IMR-90 (cell line): Measurements from ENCODE around the gene CMIP. TPM values are rescaled to one million over a fixed set of nuclear protein-coding genes. Genes with fewer than 3 reads are reported as not detected.
A peak's percentile ranks its signal among the peaks of the same experiment; 100 is the strongest.

Experiments
- ATAC-seq: fragments of 200-7000 bp; cut with Tn5 transposase; 2 replicates; pipeline ENCODE4 v1.9.1; 2020; ENCODE audit warnings: low read depth, mild to moderate bottlenecking, moderate library complexity
- BruUV-seq: library from RNA; stranded (reverse); fragments of 400-500 nt; replicated peaks from 2 replicates; lab custom pipeline; 2021; lab: Mats Ljungman, UMichigan
- CTCF ChIA-PET: fragments of 300-600 bp; formaldehyde crosslinking; extraction: SDS; loops from one replicate; lab custom pipeline; 2021; ENCODE audit warnings: antibody characterized with exemption; lab: Yijun Ruan, JAX
- POLR2A ChIA-PET: fragments of 300-600 bp; sonication (Branson Sonifier 250); formaldehyde crosslinking; loops from one replicate; lab custom pipeline; 2022; ENCODE audit warnings: antibody characterized with exemption; ENCODE audit not compliant: unreplicated experiment; lab: Charles Lee
- DNase-seq: peaks from one replicate; pipeline ENCODE4 v3.0.0; 2013
- H2AFZ ChIP-seq: replicated peaks from 2 replicates; pipeline ENCODE3; 2013; ENCODE audit warnings: low read length, mild to moderate bottlenecking; ENCODE audit not compliant: poor library complexity
- H2AK5ac ChIP-seq: 2 replicates; pipeline ENCODE4 v1.6.1; 2013; ENCODE audit warnings: low read depth, low read length, inconsistent platforms
- H2AK9ac ChIP-seq: replicated peaks from 2 replicates; pipeline ENCODE3; 2013; ENCODE audit warnings: mild to moderate bottlenecking, low read depth, low read length, moderate library complexity; ENCODE audit not compliant: poor library complexity
- H2BK120ac ChIP-seq: 2 replicates; pipeline ENCODE4 v1.6.1; 2013; ENCODE audit warnings: low read depth, low read length, inconsistent platforms
- H2BK15ac ChIP-seq: 3 replicates; pipeline ENCODE4 v1.6.1; 2013; ENCODE audit warnings: low read depth, low read length, inconsistent platforms
- H2BK20ac ChIP-seq: 2 replicates; pipeline ENCODE4 v1.6.1; 2013; ENCODE audit warnings: low read depth, mild to moderate bottlenecking, inconsistent platforms, low read length, moderate library complexity
- H2BK5ac ChIP-seq: 2 replicates; pipeline ENCODE4 v1.6.1; 2013; ENCODE audit warnings: mild to moderate bottlenecking, low read depth, low read length, inconsistent platforms; ENCODE audit not compliant: poor library complexity, severe bottlenecking
- H3K14ac ChIP-seq: replicated peaks from 2 replicates; pipeline ENCODE4 v1.6.1; 2013; ENCODE audit warnings: low read depth, low read length, inconsistent platforms
- H3K18ac ChIP-seq: 2 replicates; pipeline ENCODE4 v1.6.1; 2013; ENCODE audit warnings: low read depth, low read length, control low read depth
- H3K23ac ChIP-seq: 2 replicates; pipeline ENCODE4 v1.6.1; 2013; ENCODE audit warnings: low read depth, low read length, inconsistent platforms
- H3K27ac ChIP-seq: 2 replicates; pipeline ENCODE4 v1.5.1; 2013; ENCODE audit warnings: mild to moderate bottlenecking, control low read depth, low read length; ENCODE audit not compliant: insufficient read depth
- H3K27me3 ChIP-seq: 2 replicates; pipeline ENCODE4 v1.6.1; 2013; ENCODE audit warnings: low read length; ENCODE audit not compliant: control insufficient read depth, insufficient read depth
- H3K36me3 ChIP-seq: 2 replicates; pipeline ENCODE4 v1.6.1; 2013; ENCODE audit warnings: low read length, mixed read lengths; ENCODE audit not compliant: control insufficient read depth, insufficient read depth
- H3K4ac ChIP-seq: 2 replicates; pipeline ENCODE4 v1.6.1; 2013; ENCODE audit warnings: low read depth, low read length, inconsistent platforms
- H3K4me1 ChIP-seq: 2 replicates; pipeline ENCODE4 v1.6.1; 2013; ENCODE audit warnings: low read length, mixed read lengths; ENCODE audit not compliant: control insufficient read depth, insufficient read depth
- H3K4me2 ChIP-seq: 2 replicates; pipeline ENCODE4 v1.6.1; 2013; ENCODE audit warnings: low read depth, mild to moderate bottlenecking, control low read depth, low read length, moderate library complexity
- H3K4me3 ChIP-seq: 2 replicates; pipeline ENCODE4 v1.5.1; 2013; ENCODE audit warnings: low read depth, mild to moderate bottlenecking, control low read depth, low read length, moderate library complexity; ENCODE audit not compliant: insufficient read depth
- H3K56ac ChIP-seq: 2 replicates; pipeline ENCODE4 v1.6.1; 2013; ENCODE audit warnings: low read length, inconsistent platforms; ENCODE audit not compliant: insufficient read depth; ENCODE audit errors: extremely low read depth
- H3K79me1 ChIP-seq, 2 experiments: 2 replicates each; pipeline ENCODE4 v1.6.1; 2013; ENCODE audit warnings: low read length in 2 of 2, inconsistent platforms in 1 of 2, low read depth in 1 of 2
- H3K9ac ChIP-seq: 2 replicates; pipeline ENCODE4 v1.6.1; 2013; ENCODE audit warnings: low read depth, low read length, control low read depth
- H3K9me1 ChIP-seq: 2 replicates; pipeline ENCODE4 v1.6.1; 2013; ENCODE audit warnings: low read length, inconsistent platforms; ENCODE audit not compliant: insufficient read depth
- H3K9me3 ChIP-seq: 2 replicates; pipeline ENCODE4 v1.6.1; 2013; ENCODE audit warnings: low read length; ENCODE audit not compliant: control insufficient read depth, insufficient read depth
- H4K20me1 ChIP-seq: 2 replicates; pipeline ENCODE4 v1.6.1; 2013; ENCODE audit warnings: low read length, inconsistent platforms; ENCODE audit not compliant: insufficient read depth
- H4K5ac ChIP-seq: 2 replicates; pipeline ENCODE4 v1.6.1; 2013; ENCODE audit warnings: mild to moderate bottlenecking, low read depth, low read length, control low read depth
- H4K8ac ChIP-seq, 2 experiments: 2 replicates each; pipeline ENCODE4 v1.6.1; 2013; ENCODE audit warnings: low read depth in 2 of 2, low read length in 2 of 2, control low read depth in 1 of 2, inconsistent platforms in 1 of 2
- H4K91ac ChIP-seq: 2 replicates; pipeline ENCODE4 v1.6.1; 2013; ENCODE audit warnings: low read depth, low read length, inconsistent platforms; ENCODE audit not compliant: insufficient read depth
- MAZ ChIP-seq: IDR thresholded peaks from 2 replicates; pipeline ENCODE4 v1.6.1; 2012; ENCODE audit warnings: low read depth, mild to moderate bottlenecking, low read length, improper control_type of control experiment, moderate library complexity, borderline replicate concordance
- NFE2L2 ChIP-seq: fragments of 150-350 bp; IDR thresholded peaks from 2 replicates; pipeline ENCODE4 v1.6.1; 2016; ENCODE audit warnings: low read depth, mild to moderate bottlenecking, low read length
- RAD21 ChIP-seq: IDR thresholded peaks from 2 replicates; pipeline ENCODE4 v1.6.1; 2012; ENCODE audit warnings: low read length, improper control_type of control experiment
- WGBS, 2 experiments: methylation state at CpG; one replicate each; pipeline versions ENCODE4 v1.1.5 to v1.1.7; 2013; ENCODE audit warnings: missing lambda C conversion rate in 2 of 2; ENCODE audit not compliant: insufficient read length in 1 of 2; ENCODE audit errors: extremely low coverage in 2 of 2; 5-methylcytosine and 5-hydroxymethylcytosine counted together
- dilution Hi-C: fragments of 300-500 bp; cut with HindIII; formaldehyde crosslinking; loops from one replicate; pipeline ENCODE4 v1.14.3; 2018; ENCODE audit warnings: low sequenced_read_pairs; ENCODE audit not compliant: unreplicated experiment
- in situ Hi-C: fragments of 300-500 bp; cut with MboI; formaldehyde crosslinking; loops from 3 replicates; pipeline ENCODE4 v1.14.3; 2019; ENCODE audit warnings: low sequenced_read_pairs, inconsistent platforms, mixed read lengths
- intact Hi-C: fragments of 100-400 bp; cut with micrococcal nuclease; formaldehyde crosslinking; loops from 2 replicates; pipeline ENCODE4 v1.10.0; 2022
- polyA plus RNA-seq, 3 experiments: library from polyadenylated mRNA; depleted of rRNA; stranded (reverse); fragments of >200 nt; gene quantifications; 2 replicates each; pipeline ENCODE4 v1.2.3, GENCODE V29; 2012; ENCODE audit warnings: low replicate concordance in 1 of 3
- total RNA-seq: library from RNA; depleted of rRNA; stranded (reverse); fragments of >200 nt; gene quantifications from 2 replicates; pipeline ENCODE4 v1.2.3, GENCODE V29; 2012

Gene CMIP
- total and polyA plus RNA-seq, 2 of the 4 experiments (the other 2 are of a cell fraction), result 3.2 to 11.6 TPM

- H3K56ac ChIP-seq, result no peak overlapping the region
- H3K4me1 ChIP-seq, result peaks cover 14% of the 10 kb centered on the region
- H3K9me1 ChIP-seq, result peaks cover 12% of the 10 kb centered on the region; the same call in 1 of the 2 replicates
- H3K27me3 ChIP-seq, result no peaks in the 10 kb centered on the region
- H2AK5ac ChIP-seq, result no peak overlapping the region
- H3K23ac ChIP-seq, result 0 out of 2 replicates have a peak overlapping the region, but pooled peaks have one; percentile 21
- WGBS, 2 experiments, result no CpG with 5 or more reads among the region's 7 CpGs
- H4K20me1 ChIP-seq, result peaks cover 61% of the 10 kb centered on the region
- H3K4me3 ChIP-seq, result no peak overlapping the region
- ChIA-PET CTCF (interaction anchor here (1.1 kb wide), 1 partner anchor 9 kb away, joined by 3 read pairs; no protein-coding TSS in a partner anchor), POLR2A (no interaction called here)
- 0 out of 2 replicates have a peak, but pooled peaks cover 2% of the 10 kb centered on the region for H3K36me3 ChIP-seq
- no peak for DNase-seq
- H2BK20ac ChIP-seq, result no peak overlapping the region
- no peak overlapping the region for H3K18ac ChIP-seq
- no peak overlapping the region for H3K4ac ChIP-seq
- H4K5ac ChIP-seq, result no peak overlapping the region
- intact Hi-C loops (no loop called here), dilution Hi-C loops (no loop called here), in situ Hi-C loops (no loop called here)
- H3K9me3 ChIP-seq, result no peaks in the 10 kb centered on the region
- H3K9ac ChIP-seq, result no peak overlapping the region
- no peak overlapping the region for H2AK9ac ChIP-seq
- no peak overlapping the region for H3K14ac ChIP-seq
- H2BK120ac ChIP-seq, result no peak overlapping the region
- H4K8ac ChIP-seq, result no peak overlapping the region
- H4K91ac ChIP-seq, result no peak overlapping the region
- H2BK15ac ChIP-seq, result no peak overlapping the region
- no peak overlapping the region for H3K4me2 ChIP-seq
- no peak for ATAC-seq
- H3K79me1 ChIP-seq, result peaks cover 42 to 84% of the 10 kb centered on the region in 2 experiments
- BruUV-seq, result no TSS peak
- TF ChIP-seq RAD21 (no peak), NFE2L2 (no peak), MAZ (no peak)
- no peak overlapping the region for H3K27ac ChIP-seq
- H2AFZ ChIP-seq, result no peak overlapping the region
- H2BK5ac ChIP-seq, result no peak overlapping the region
Measured at GRCh38 chr16:81527477-81528178, 83.0 kb downstream of the CMIP start.
